Suprapubic skin (tissue), 4 donors: ENCODE results near the gene OASL. TPM values are rescaled to one million over a fixed set of nuclear protein-coding genes. Genes with fewer than 3 reads are reported as not detected.
A peak's percentile ranks its signal among the peaks of the same experiment; 100 is the strongest.
"Not testable (repeated sequence)": the region's sequence is repeated elsewhere in the genome, so short reads cannot be mapped to it uniquely, and the experiment has no call there.

ENCODE experiments used
- DNase-seq, 2 donors: peaks; one replicate each; pipeline ENCODE4 v3.0.0-alpha.2; 2019; ENCODE audit warnings: low spot score in 2 of 2
- H3K27ac ChIP-seq: fragments of 200-600 bp; sonication (generic); one replicate; pipeline ENCODE4 v1.5.1; 2019
- H3K27me3 ChIP-seq: fragments of 200-600 bp; sonication (generic); one replicate; pipeline ENCODE4 v1.5.1; 2019
- H3K36me3 ChIP-seq: fragments of 200-600 bp; sonication (generic); one replicate; pipeline ENCODE4 v1.5.1; 2019
- H3K4me1 ChIP-seq: fragments of 200-600 bp; sonication (generic); one replicate; pipeline ENCODE4 v1.5.1; 2019
- H3K4me3 ChIP-seq: fragments of 200-600 bp; sonication (generic); one replicate; pipeline ENCODE4 v1.5.1; 2019; ENCODE audit warnings: mild to moderate bottlenecking
- H3K9me3 ChIP-seq: fragments of 200-600 bp; sonication (generic); one replicate; pipeline ENCODE4 v1.5.1; 2019
- EP300 ChIP-seq: sonication (generic); formaldehyde crosslinking; IDR thresholded peaks from one replicate; pipeline ENCODE4 v1.6.1; 2017; ENCODE audit warnings: antibody characterized with exemption
- POLR2A ChIP-seq, 2 donors: fragments of 450-650 bp; IDR thresholded peaks; one replicate each; pipeline ENCODE4 v1.6.1; 2017; ENCODE audit warnings: antibody characterized with exemption in 2 of 2, mild to moderate bottlenecking in 2 of 2, moderate library complexity in 2 of 2
- POLR2AphosphoS5 ChIP-seq, 3 donors: sonication (generic); formaldehyde crosslinking; IDR thresholded peaks; one replicate each; pipeline ENCODE4 v1.6.1; 2017; ENCODE audit warnings: antibody characterized with exemption in 3 of 3
- WGBS: methylation state at CpG from one replicate; pipeline ENCODE4 v1.1.5; 2018; 5-methylcytosine and 5-hydroxymethylcytosine counted together
- total RNA-seq, 4 donors: library from RNA; depleted of rRNA; stranded (reverse); fragments of >200 nt; gene quantifications; one replicate each; pipeline ENCODE4 v1.1.0, GENCODE V29; 2016
- TF ChIP-seq, protein P1 (sequence below), 2 donors: fragments of 200-600 bp in 1 of 2; fragments of 450-650 bp in 1 of 2; sonication (generic) in 1 of 2; IDR thresholded peaks; one replicate each; pipeline ENCODE4 v1.5.1; 2016 to 2019; ENCODE audit warnings: antibody characterized with exemption in 2 of 2, mild to moderate bottlenecking in 1 of 2, moderate library complexity in 1 of 2

OASL gene
- total RNA-seq, 4 donors from 2014 or later: 0.53 to 0.91 (median 0.64) TPM; not detected in 1

DNA sequence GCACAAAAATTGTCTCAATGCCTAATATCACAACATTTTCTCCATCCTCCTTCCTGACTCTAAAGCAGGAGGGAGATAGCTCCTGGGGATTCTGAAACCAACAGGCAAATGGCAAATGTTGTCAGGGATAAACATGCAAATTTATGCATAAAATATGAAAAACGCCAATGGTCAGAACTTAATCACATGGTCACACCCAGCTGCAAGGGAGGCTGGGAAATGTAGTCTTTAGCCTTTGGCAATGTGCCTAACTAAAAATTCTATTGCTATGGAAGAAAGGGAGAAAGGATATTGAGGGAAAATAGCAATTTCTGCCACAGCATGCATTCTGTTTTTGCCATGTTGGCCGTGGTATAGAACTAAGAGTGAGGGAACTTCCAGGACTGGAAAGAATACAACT lies 11.7 kb upstream of the OASL start:
- H3K9me3 ChIP-seq: no peaks in the 10 kb centered on the region
- no peak overlapping the region for H3K4me3 ChIP-seq
- H3K4me1 ChIP-seq: no peaks in the 10 kb centered on the region
- H3K27ac ChIP-seq: no peak overlapping the region
- no peak for DNase-seq
- no peaks in the 10 kb centered on the region for H3K36me3 ChIP-seq
- whole genome bisulfite sequencing: 77% methylated on average over 2 of the region's 2 CpGs
- no peak for TF ChIP-seq POLR2AphosphoS5 (IDR thresholded peaks at IDR 0.05)
- no peak for TF ChIP-seq EP300
- TF ChIP-seq, protein P1, sequence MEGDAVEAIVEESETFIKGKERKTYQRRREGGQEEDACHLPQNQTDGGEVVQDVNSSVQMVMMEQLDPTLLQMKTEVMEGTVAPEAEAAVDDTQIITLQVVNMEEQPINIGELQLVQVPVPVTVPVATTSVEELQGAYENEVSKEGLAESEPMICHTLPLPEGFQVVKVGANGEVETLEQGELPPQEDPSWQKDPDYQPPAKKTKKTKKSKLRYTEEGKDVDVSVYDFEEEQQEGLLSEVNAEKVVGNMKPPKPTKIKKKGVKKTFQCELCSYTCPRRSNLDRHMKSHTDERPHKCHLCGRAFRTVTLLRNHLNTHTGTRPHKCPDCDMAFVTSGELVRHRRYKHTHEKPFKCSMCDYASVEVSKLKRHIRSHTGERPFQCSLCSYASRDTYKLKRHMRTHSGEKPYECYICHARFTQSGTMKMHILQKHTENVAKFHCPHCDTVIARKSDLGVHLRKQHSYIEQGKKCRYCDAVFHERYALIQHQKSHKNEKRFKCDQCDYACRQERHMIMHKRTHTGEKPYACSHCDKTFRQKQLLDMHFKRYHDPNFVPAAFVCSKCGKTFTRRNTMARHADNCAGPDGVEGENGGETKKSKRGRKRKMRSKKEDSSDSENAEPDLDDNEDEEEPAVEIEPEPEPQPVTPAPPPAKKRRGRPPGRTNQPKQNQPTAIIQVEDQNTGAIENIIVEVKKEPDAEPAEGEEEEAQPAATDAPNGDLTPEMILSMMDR (IDR thresholded peaks at IDR 0.05): no peak
- no peak for TF ChIP-seq POLR2A (IDR thresholded peaks at IDR 0.05)
- no peaks in the 10 kb centered on the region for H3K27me3 ChIP-seq

DNA sequence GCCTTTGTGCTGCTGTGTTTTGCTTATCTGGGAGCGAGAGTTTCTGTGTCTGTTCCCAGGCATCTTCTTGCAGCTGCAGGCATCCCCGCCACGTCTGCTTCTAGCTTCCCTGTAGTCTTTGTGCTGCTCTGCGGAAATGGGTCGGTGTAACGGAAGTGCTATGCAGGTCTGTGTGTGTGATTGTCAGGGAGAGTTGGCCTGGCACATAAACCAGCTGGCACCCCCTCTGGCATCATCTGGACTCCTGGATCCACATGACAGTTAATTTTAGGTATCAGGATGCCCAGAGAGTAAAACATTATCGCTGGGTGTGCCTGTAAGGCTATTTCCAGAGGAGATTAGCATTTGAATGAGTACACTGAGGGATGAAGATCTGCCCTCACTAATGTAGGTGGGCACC lies 9.4 kb upstream of the OASL start:
- TF ChIP-seq, protein P1 (IDR thresholded peaks at IDR 0.05): no peak
- TF ChIP-seq EP300: no peak
- TF ChIP-seq POLR2A (IDR thresholded peaks at IDR 0.05): no peak
- no peak for TF ChIP-seq POLR2AphosphoS5 (IDR thresholded peaks at IDR 0.05)
- no peaks in the 10 kb centered on the region for H3K36me3 ChIP-seq
- no peaks in the 10 kb centered on the region for H3K27me3 ChIP-seq
- peak in 1 of 2 donors; percentile 15 for DNase-seq
- H3K4me3 ChIP-seq: no peak overlapping the region
- H3K4me1 ChIP-seq: no peaks in the 10 kb centered on the region
- 83% methylated on average over 7 of the region's 7 CpGs for WGBS
- H3K27ac ChIP-seq: no peak overlapping the region
- no peaks in the 10 kb centered on the region for H3K9me3 ChIP-seq

DNA sequence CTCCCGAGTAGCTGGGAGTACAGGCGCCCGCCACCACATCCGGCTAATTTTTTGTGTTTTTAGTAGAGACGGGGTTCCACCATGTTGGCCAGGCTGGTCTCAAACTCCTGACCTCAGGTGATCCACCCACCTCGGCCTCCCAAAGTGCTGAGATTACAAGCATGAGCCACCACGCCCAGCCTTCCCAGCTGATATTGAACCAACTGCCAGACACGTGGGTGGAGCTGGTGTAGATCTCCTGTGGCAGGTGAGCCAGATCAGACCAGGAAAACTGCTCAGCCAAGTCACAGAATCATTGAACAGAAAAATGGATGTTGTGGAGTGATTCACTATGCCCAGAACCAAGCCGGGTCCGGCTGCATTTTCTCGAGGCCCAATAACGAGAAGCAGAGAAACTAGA lies 8.4 kb upstream of the OASL start:
- not testable (repeated sequence) for H3K4me3 ChIP-seq, H3K27me3 ChIP-seq, H3K27ac ChIP-seq, H3K4me1 ChIP-seq, H3K36me3 ChIP-seq, H3K9me3 ChIP-seq
- DNase-seq: peak in 1 of 2 donors; percentile 6
- 77% methylated on average over 12 of the region's 12 CpGs for WGBS

DNA sequence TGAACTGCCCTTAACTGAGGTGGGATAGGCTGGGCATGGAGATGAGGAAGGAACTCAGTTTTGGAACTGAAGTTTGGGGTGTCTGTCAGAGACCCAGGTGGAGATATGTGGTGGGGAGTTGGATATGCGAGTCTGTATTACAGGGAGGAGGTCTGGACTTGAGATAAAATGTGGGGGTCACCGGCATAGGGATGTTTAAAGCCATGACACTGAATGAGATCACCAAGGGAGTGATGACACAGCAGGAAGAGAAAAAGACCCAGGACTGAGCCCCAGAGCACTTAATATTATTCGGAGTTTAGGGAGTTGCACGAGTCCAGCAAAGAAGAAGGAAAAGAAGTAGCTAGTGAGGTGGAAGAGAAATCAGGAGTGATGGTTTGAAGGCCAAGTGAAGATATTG lies 4.0 kb upstream of the OASL start:
- H3K36me3 ChIP-seq: no peaks in the 10 kb centered on the region
- no peak overlapping the region for H3K4me3 ChIP-seq
- peaks cover 9% of the 10 kb centered on the region for H3K4me1 ChIP-seq
- TF ChIP-seq POLR2AphosphoS5 (IDR thresholded peaks at IDR 0.05): no peak
- TF ChIP-seq, protein P1 (IDR thresholded peaks at IDR 0.05): no peak
- no peak for TF ChIP-seq EP300
- TF ChIP-seq POLR2A (IDR thresholded peaks at IDR 0.05): no peak
- H3K27me3 ChIP-seq: no peaks in the 10 kb centered on the region
- no peaks in the 10 kb centered on the region for H3K9me3 ChIP-seq
- no peak for DNase-seq
- 82% methylated on average over 4 of the region's 4 CpGs for whole genome bisulfite sequencing
- H3K27ac ChIP-seq: no peak overlapping the region

DNA sequence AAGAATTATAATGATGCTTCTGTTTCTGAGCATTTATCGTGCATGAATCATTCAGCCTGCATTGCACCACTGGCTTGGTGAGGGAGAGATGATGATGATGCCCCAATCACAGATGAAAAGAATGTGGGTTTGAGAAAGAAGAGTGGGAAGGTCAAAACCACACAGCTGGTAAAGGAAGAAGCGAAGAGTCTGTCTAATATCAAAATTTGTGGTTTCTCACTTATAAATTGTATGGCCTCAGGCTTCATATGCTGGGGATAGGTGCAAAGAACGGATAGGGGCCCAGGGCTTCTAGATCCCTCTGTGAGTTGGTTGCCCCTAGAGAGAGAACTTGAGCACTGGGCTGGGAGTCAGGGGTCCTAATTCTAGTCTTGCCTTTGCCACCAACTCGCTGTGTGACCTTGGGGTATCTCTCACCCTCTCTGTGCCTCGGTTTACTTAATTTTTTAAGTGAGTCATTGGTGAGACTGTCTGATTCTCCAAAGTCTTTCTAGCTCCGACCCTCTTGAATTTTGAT lies 2.2 kb downstream of the OASL start:
- Histone ChIP-seq H3K36me3 (no peaks in the 10 kb centered on the region), H3K4me3 (no peak overlapping the region), H3K9me3 (no peaks in the 10 kb centered on the region), H3K4me1 (peaks cover 9% of the 10 kb centered on the region), H3K27me3 (no peaks in the 10 kb centered on the region), H3K27ac (no peak overlapping the region)
- TF ChIP-seq, protein P1 (IDR thresholded peaks at IDR 0.05): no peak
- TF ChIP-seq EP300 (no peak), POLR2AphosphoS5 (IDR thresholded peaks at IDR 0.05) (no peak), POLR2A (IDR thresholded peaks at IDR 0.05) (no peak)
- WGBS: 67% methylated on average over 6 of the region's 6 CpGs
- no peak for DNase-seq
